ENCODE results near the gene PTH1R. TPM values are rescaled to one million over a fixed set of nuclear protein-coding genes. Genes with fewer than 3 reads are reported as not detected.
"Not testable (repeated sequence)": the region's sequence is repeated elsewhere in the genome, so short reads cannot be mapped to it uniquely, and the experiment has no call there.

PTH1R gene
- total RNA-seq, 4 donors from 2014 or later: 0.40 to 1.9 (median 1.5) TPM

GRCh38 chr3:46908294-46908985, 30.9 kb downstream of the PTH1R start:
- no peak for DNase-seq

DNA sequence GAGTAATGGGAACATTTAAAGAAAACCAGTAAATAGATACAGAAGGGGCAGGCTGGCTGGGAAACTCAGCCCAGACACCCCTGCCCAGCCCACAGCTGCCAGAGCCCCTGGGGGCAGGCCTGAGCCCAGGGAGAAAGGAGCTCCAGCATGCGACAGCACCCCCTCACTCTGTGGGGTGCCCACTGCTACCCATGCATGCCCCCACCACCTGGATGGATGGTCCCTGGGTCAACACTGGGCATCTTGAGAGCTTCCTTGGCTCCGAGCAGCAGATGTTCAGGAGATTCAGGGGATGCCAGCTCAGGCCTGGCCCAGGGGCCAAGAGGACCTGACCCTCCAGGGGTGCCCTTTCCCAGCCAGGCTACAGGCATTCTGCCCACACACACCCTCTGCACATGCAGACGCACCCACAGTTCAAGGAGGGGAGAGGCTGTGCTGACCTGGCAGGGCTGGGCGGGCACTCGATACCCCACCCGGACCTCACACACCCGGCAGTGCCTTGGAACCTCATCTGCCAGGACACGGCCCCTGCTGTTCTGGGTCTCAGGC, 31.5 kb downstream of the PTH1R start:
- Histone ChIP-seq H3K9me3 (no peaks in the 10 kb centered on the region), H3K4me3 (no peak overlapping the region), H3K27me3 (peaks cover 0 to 7% (median 0%) of the 10 kb centered on the region in 4 donors), H3K36me3 (no peaks in the 10 kb centered on the region), H3K27ac (no peak overlapping the region), H3K4me1 (peaks cover 16 to 33% (median 17%) of the 10 kb centered on the region in 3 donors)
- no peak for DNase-seq
- WGBS, 2 donors: 26 to 32% methylated on average over 6 of the region's 8 CpGs
- TF ChIP-seq CTCF (IDR thresholded peaks at IDR 0.05): no peak
- no peak for TF ChIP-seq POLR2A (IDR thresholded peaks at IDR 0.05)
- intact Hi-C loops (cut with DNase I): no loop called here

More at GRCh38 chr3:46908294-46908985, 30.9 kb downstream of the PTH1R start:
- H3K27me3 ChIP-seq: peaks cover 0 to 7% (median 0%) of the 10 kb centered on the region in 4 donors
- peaks cover 16 to 27% (median 17%) of the 10 kb centered on the region in 3 donors for H3K4me1 ChIP-seq
- TF ChIP-seq POLR2A (IDR thresholded peaks at IDR 0.05) (no peak), CTCF (IDR thresholded peaks at IDR 0.05) (peak in 5 of 6 experiments; percentile 17 to 37 (median 29))
- intact Hi-C loops (cut with DNase I): no loop called here
- H3K27ac ChIP-seq: no peak overlapping the region
- WGBS, 2 donors: 46 to 52% methylated on average over 20 to 24 of the region's 24 CpGs
- no peak overlapping the region for H3K4me3 ChIP-seq
- H3K36me3 ChIP-seq: no peaks in the 10 kb centered on the region
- H3K9me3 ChIP-seq: no peaks in the 10 kb centered on the region

DNA sequence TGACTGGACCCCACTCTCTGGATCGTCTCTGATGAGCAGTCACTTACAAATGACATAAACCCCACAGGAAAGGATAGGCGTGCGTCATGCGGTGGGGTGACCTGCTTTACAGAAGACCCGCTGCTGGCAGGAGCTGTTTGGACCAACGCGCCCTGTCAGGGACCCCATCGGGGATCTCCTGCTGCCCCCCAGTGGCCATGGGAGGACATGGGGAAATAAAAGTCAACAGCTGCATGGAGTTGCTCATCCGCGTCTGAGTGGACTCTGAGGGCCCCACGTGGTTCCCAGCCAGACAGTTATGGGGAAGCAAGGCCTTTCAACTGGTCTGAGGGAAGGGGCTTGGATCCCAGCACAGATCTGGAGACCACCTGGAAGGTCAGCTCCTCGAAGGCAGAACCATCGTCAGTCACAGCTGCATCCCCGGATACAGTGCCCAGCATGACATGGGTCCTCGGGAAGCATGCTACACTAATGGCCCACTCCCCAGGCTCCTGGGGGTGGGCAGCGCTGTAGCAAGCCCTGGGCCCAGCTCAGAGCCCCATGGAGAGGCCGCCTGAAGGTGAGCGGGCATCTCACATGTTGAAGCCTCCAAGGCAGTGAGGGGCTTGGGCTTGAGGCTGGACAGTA, 32.1 kb downstream of the PTH1R start:
- Histone ChIP-seq H3K27ac (no peak overlapping the region), H3K4me1 (peaks cover 16 to 36% (median 17%) of the 10 kb centered on the region in 3 donors), H3K36me3 (no peaks in the 10 kb centered on the region), H3K27me3 (peaks cover 0 to 7% (median 0%) of the 10 kb centered on the region in 4 donors), H3K9me3 (no peaks in the 10 kb centered on the region), H3K4me3 (no peak overlapping the region)
- DNase-seq: no peak
- WGBS, 2 donors: 2% methylated on average over 8 of the region's 18 CpGs; no CpG with 5 or more reads in 1 of the 2 donors
- TF ChIP-seq POLR2A (IDR thresholded peaks at IDR 0.05): no peak
- TF ChIP-seq CTCF (IDR thresholded peaks at IDR 0.05): peak; percentile 69 to 89 (median 78)
- intact Hi-C loops (cut with DNase I): no loop called here

GRCh38 chr3:46910166-46910760, 32.7 kb downstream of the PTH1R start:
- H3K9me3 ChIP-seq: no peaks in the 10 kb centered on the region
- intact Hi-C loops (cut with DNase I): no loop called here
- H3K4me1 ChIP-seq: peaks cover 16 to 36% (median 17%) of the 10 kb centered on the region in 3 donors
- WGBS, 2 donors: 71 to 79% methylated on average over 2 of the region's 6 CpGs
- no peaks in the 10 kb centered on the region for H3K36me3 ChIP-seq
- no peak overlapping the region for H3K27ac ChIP-seq
- no peak overlapping the region for H3K4me3 ChIP-seq
- no peak for DNase-seq
- H3K27me3 ChIP-seq: peaks cover 0 to 7% (median 0%) of the 10 kb centered on the region in 4 donors
- TF ChIP-seq POLR2A (IDR thresholded peaks at IDR 0.05) (no peak), CTCF (IDR thresholded peaks at IDR 0.05) (no peak)

GRCh38 chr3:46910914-46911313, 33.4 kb downstream of the PTH1R start:
- intact Hi-C loops (cut with DNase I); H3K36me3 ChIP-seq; H3K27me3 ChIP-seq; H3K27ac ChIP-seq; H3K4me3 ChIP-seq; DNase-seq; H3K9me3 ChIP-seq: not testable (repeated sequence)
- WGBS, 2 donors: 62 to 80% methylated on average over 10 of the region's 10 CpGs
- peaks cover 16 to 36% (median 17%) of the 10 kb centered on the region in 3 donors for H3K4me1 ChIP-seq

All from esophagus squamous epithelium (tissue), 5 donors.